GM12891 (cell line): ENCODE results near the gene VTA1.

Experiments
- DNase-seq: peaks from one replicate; pipeline ENCODE4 v3.0.0; 2011; ENCODE audit warnings: low spot score; ENCODE audit not compliant: insufficient read length
- FAIRE-seq: peaks from 2 replicates; lab custom pipeline; 2011; peaks lifted over from hg19 to GRCh38; lab: Jason Lieb, UNC
- PAX5 ChIP-seq: IDR thresholded peaks from 2 replicates; pipeline ENCODE4 v1.6.1; 2011; ENCODE audit warnings: low read length, moderate library complexity, mild to moderate bottlenecking; ENCODE audit not compliant: insufficient read depth, severe bottlenecking
- POLR2A ChIP-seq: IDR thresholded peaks from 2 replicates; pipeline ENCODE4 v1.6.1; 2011; ENCODE audit warnings: low read depth, low read length, control low read depth
- POLR2AphosphoS5 ChIP-seq: IDR thresholded peaks from 2 replicates; pipeline ENCODE4 v1.6.1; 2011; ENCODE audit warnings: low read depth, low read length, control low read depth
- POU2F2 ChIP-seq: IDR thresholded peaks from 2 replicates; pipeline ENCODE4 v1.6.1; 2011; ENCODE audit warnings: low read depth, mild to moderate bottlenecking, control low read depth, low read length, moderate library complexity
- SPI1 ChIP-seq: IDR thresholded peaks from 2 replicates; pipeline ENCODE4 v1.6.1; 2011; ENCODE audit warnings: low read depth, low read length, control low read depth
- TAF1 ChIP-seq: IDR thresholded peaks from 2 replicates; pipeline ENCODE4 v1.6.1; 2011; ENCODE audit warnings: low read depth, low read length, control low read depth

VTA1 gene

GRCh38 chr6:142236691-142237090 lies 89.6 kb downstream of the VTA1 start:
- FAIRE-seq (no peak), DNase-seq (no peak)
- no peak for TF ChIP-seq PAX5
- TF ChIP-seq TAF1, result no peak
- no peak for TF ChIP-seq SPI1
- no peak for TF ChIP-seq POU2F2
- TF ChIP-seq POLR2AphosphoS5, result no peak
- no peak for TF ChIP-seq POLR2A

- DNase-seq, result no peak
These were observed 91.8 kb downstream of the VTA1 start for GRCh38 chr6:142238881-142239280.

GRCh38 chr6:142240179-142240578 lies 93.1 kb downstream of the VTA1 start:
- FAIRE-seq (no peak), DNase-seq (no peak)
- TF ChIP-seq POU2F2 (no peak), PAX5 (no peak), SPI1 (no peak), POLR2AphosphoS5 (no peak), TAF1 (no peak)

More at GRCh38 chr6:142238881-142239280, 91.8 kb downstream of the VTA1 start:
- FAIRE-seq, result no peak
- TF ChIP-seq POLR2A (no peak), SPI1 (no peak), POLR2AphosphoS5 (no peak)

GRCh38 chr6:142241061-142241460 lies 94.0 kb downstream of the VTA1 start:
- no peak for DNase-seq
- FAIRE-seq, result no peak
- TF ChIP-seq TAF1 (no peak), SPI1 (no peak), PAX5 (no peak), POLR2AphosphoS5 (no peak), POLR2A (no peak), POU2F2 (no peak)

- FAIRE-seq, result no peak
- no peak for DNase-seq
- TF ChIP-seq POLR2AphosphoS5 (no peak), POLR2A (no peak), TAF1 (no peak), POU2F2 (no peak), SPI1 (no peak), PAX5 (no peak)
These were observed 95.2 kb downstream of the VTA1 start for GRCh38 chr6:142242269-142242668.

- DNase-seq (no peak), FAIRE-seq (no peak)
- TF ChIP-seq PAX5 (peak; percentile 91), TAF1 (no peak)
These were observed 99.9 kb downstream of the VTA1 start for GRCh38 chr6:142246960-142247359.

- no peak for TF ChIP-seq PAX5
- no peak for TF ChIP-seq POLR2AphosphoS5
- TF ChIP-seq TAF1, result no peak
- FAIRE-seq, result no peak
- no peak for DNase-seq
These were observed 102.2 kb downstream of the VTA1 start for GRCh38 chr6:142249266-142249665.

- TF ChIP-seq POLR2AphosphoS5 (no peak), SPI1 (no peak), PAX5 (no peak)
- FAIRE-seq (no peak), DNase-seq (no peak)
These were observed 104.9 kb downstream of the VTA1 start for GRCh38 chr6:142251930-142252445.

- DNase-seq (no peak), FAIRE-seq (no peak)
- TF ChIP-seq SPI1, result no peak
- no peak for TF ChIP-seq TAF1
These were observed 107.5 kb downstream of the VTA1 start for GRCh38 chr6:142254513-142254912.

- DNase-seq (no peak), FAIRE-seq (no peak)
- TF ChIP-seq PAX5 (no peak), POLR2AphosphoS5 (no peak), TAF1 (no peak), POU2F2 (no peak)
These were observed 108.7 kb downstream of the VTA1 start for GRCh38 chr6:142255785-142256184.

GRCh38 chr6:142258305-142258704 lies 111.2 kb downstream of the VTA1 start:
- no peak for DNase-seq
- TF ChIP-seq POLR2A (no peak), TAF1 (no peak), POU2F2 (no peak), SPI1 (no peak), PAX5 (no peak), POLR2AphosphoS5 (no peak)
- FAIRE-seq, result no peak
